HepG2 (cell line): ENCODE measurements around the gene IQCM. TPM values are rescaled to one million over a fixed set of nuclear protein-coding genes. Genes with fewer than 3 reads are reported as not detected.

Experiments used
- ATAC-seq: fragments of 200-7000 bp; cut with Tn5 transposase; 3 replicates; pipeline ENCODE4 v1.9.1; 2020; ENCODE audit warnings: mild to moderate bottlenecking, moderate library complexity
- BruUV-seq: library from RNA; stranded (reverse); fragments of 400-500 nt; replicated peaks from 2 replicates; lab custom pipeline; 2021; lab: Mats Ljungman, UMichigan
- CTCF ChIA-PET: fragments of 300-600 bp; formaldehyde crosslinking; extraction: SDS; loops from one replicate; lab custom pipeline; 2021; ENCODE audit warnings: low total read pairs, inconsistent platforms, low intra/inter-chr PET ratio; lab: Yijun Ruan, JAX
- POLR2A ChIA-PET: fragments of 350-600 bp; sonication (Branson Sonifier 250); formaldehyde crosslinking; loops from one replicate; lab custom pipeline; 2020; ENCODE audit warnings: antibody characterized with exemption, inconsistent platforms; lab: Yijun Ruan, JAX
- DNase-seq: peaks from one replicate; pipeline ENCODE4 v3.0.0-alpha.2; 2015; ENCODE audit warnings: low spot score
- FAIRE-seq: peaks from 3 replicates; lab custom pipeline; 2011; peaks lifted over from hg19 to GRCh38; lab: Jason Lieb, UNC
- H2AFZ ChIP-seq: one replicate; pipeline ENCODE4 v1.6.1; 2011; ENCODE audit warnings: low read length, inconsistent platforms
- H3K27ac ChIP-seq: fragments of 300-600 bp; 3 replicates; pipeline ENCODE4 v1.8.0; 2011; ENCODE audit warnings: mixed run types, mild to moderate bottlenecking, mixed read lengths, low read length, inconsistent platforms; ENCODE audit not compliant: insufficient read depth; ENCODE audit errors: extremely low read length
- H3K27me3 ChIP-seq, 2 experiments: fragments of 200-600 bp in 1 of 2; 2 replicates in 1 of 2; 3 replicates in 1 of 2; pipeline versions ENCODE4 v1.6.0 to v1.8.0; 2011; ENCODE audit warnings: low read length in 2 of 2, mild to moderate bottlenecking in 2 of 2, moderate library complexity in 2 of 2, inconsistent platforms in 1 of 2; ENCODE audit not compliant: insufficient read depth in 2 of 2, control insufficient read depth in 1 of 2
- H3K36me3 ChIP-seq, 2 experiments: fragments of 200-600 bp in 1 of 2; replicated peaks in 1 of 2; 2 replicates in 1 of 2; 3 replicates in 1 of 2; pipeline versions ENCODE4 v1.5.1 to v1.8.0; 2011; ENCODE audit warnings: low read length in 2 of 2, inconsistent platforms in 1 of 2; ENCODE audit not compliant: insufficient read depth in 2 of 2, control insufficient read depth in 1 of 2
- H3K4me1 ChIP-seq: 2 replicates; pipeline ENCODE4 v1.5.1; 2012; ENCODE audit warnings: low read length, inconsistent platforms; ENCODE audit not compliant: insufficient read depth
- H3K4me2 ChIP-seq: 2 replicates; pipeline ENCODE4 v1.6.0; 2011; ENCODE audit warnings: low read depth, low read length, inconsistent platforms
- H3K4me3 ChIP-seq, 3 experiments: fragments of 200-600 bp in 1 of 3; sonication (generic), shearing (Covaris generic) in 1 of 3; replicated peaks in 1 of 3; 2 replicates each; pipeline ENCODE4 v1.5.1; 2011 to 2016; ENCODE audit warnings: low read length in 3 of 3, inconsistent platforms in 2 of 3, low read depth in 2 of 3, mild to moderate bottlenecking in 2 of 3, control low read depth in 1 of 3, mixed read lengths in 1 of 3; ENCODE audit not compliant: insufficient read depth in 1 of 3
- H3K79me2 ChIP-seq: one replicate; pipeline ENCODE4 v1.6.1; 2011; ENCODE audit warnings: low read length, inconsistent platforms; ENCODE audit not compliant: insufficient read depth
- H3K9ac ChIP-seq: 2 replicates; pipeline ENCODE4 v1.6.0; 2011; ENCODE audit warnings: mild to moderate bottlenecking, low read depth, low read length, inconsistent platforms; ENCODE audit not compliant: insufficient read depth
- H3K9me3 ChIP-seq: 2 replicates; pipeline ENCODE4 v1.5.1; 2012; ENCODE audit warnings: mild to moderate bottlenecking, low read length
- H4K20me1 ChIP-seq: 2 replicates; pipeline ENCODE4 v1.6.0; 2011; ENCODE audit warnings: inconsistent platforms, mild to moderate bottlenecking, low read length, moderate library complexity; ENCODE audit not compliant: insufficient read depth
- ARNTL ChIP-seq: sonication (generic); formaldehyde crosslinking; IDR thresholded peaks from 2 replicates; pipeline ENCODE4 v1.4.0; 2020; ENCODE audit warnings: mild to moderate bottlenecking, missing genetic modification reagents
- BHLHE40 ChIP-seq: IDR thresholded peaks from 2 replicates; pipeline ENCODE4 v1.6.1; 2011; ENCODE audit warnings: low read length, improper control_type of control experiment
- FOXM1 ChIP-seq: sonication (generic); formaldehyde crosslinking; IDR thresholded peaks from 2 replicates; pipeline ENCODE4 v1.5.0; 2020; ENCODE audit warnings: missing genetic modification reagents
- KAT2B ChIP-seq: fragments of 150-350 bp; IDR thresholded peaks from 2 replicates; pipeline ENCODE4 v1.6.1; 2014; ENCODE audit warnings: low read depth, low read length, borderline replicate concordance
- NR1H2 ChIP-seq: sonication (generic); formaldehyde crosslinking; IDR thresholded peaks from 2 replicates; pipeline ENCODE4 v1.8.1; 2022; ENCODE audit warnings: low read depth, missing genetic modification reagents, borderline replicate concordance
- PREB ChIP-seq: sonication (generic); formaldehyde crosslinking; IDR thresholded peaks from 2 replicates; pipeline ENCODE4 v1.4.0; 2020; ENCODE audit warnings: missing genetic modification reagents
- REL ChIP-seq: sonication (generic); formaldehyde crosslinking; conservative IDR thresholded peaks from 2 replicates; pipeline ENCODE4 v1.8.0; 2022; ENCODE audit warnings: mild to moderate bottlenecking, missing genetic modification reagents, moderate library complexity
- SATB2 ChIP-seq: sonication (generic); formaldehyde crosslinking; IDR thresholded peaks from 2 replicates; pipeline ENCODE4 v1.5.0; 2020; ENCODE audit warnings: missing genetic modification reagents
- SNAPC2 ChIP-seq: sonication (generic); formaldehyde crosslinking; IDR thresholded peaks from 2 replicates; pipeline ENCODE4 v1.8.1; 2022; ENCODE audit warnings: mild to moderate bottlenecking, missing genetic modification reagents
- STAT5B ChIP-seq: sonication (generic); formaldehyde crosslinking; IDR thresholded peaks from 2 replicates; pipeline ENCODE4 v1.4.0; 2020; ENCODE audit warnings: missing genetic modification reagents
- XRCC5 ChIP-seq: fragments of 200-400 bp; formaldehyde crosslinking; optimal IDR thresholded peaks from 2 replicates; pipeline ENCODE3; 2017; ENCODE audit warnings: mild to moderate bottlenecking, low read length
- ZNF615 ChIP-seq: sonication (generic); formaldehyde crosslinking; IDR thresholded peaks from 2 replicates; pipeline ENCODE4 v1.5.0; 2020; ENCODE audit warnings: mild to moderate bottlenecking, missing genetic modification reagents, borderline replicate concordance
- ZNF691 ChIP-seq: sonication (generic); formaldehyde crosslinking; IDR thresholded peaks from 2 replicates; pipeline ENCODE4 v1.4.0; 2020; ENCODE audit warnings: missing genetic modification reagents, low read depth, mild to moderate bottlenecking, borderline replicate concordance
- ZNF790 ChIP-seq: sonication (generic); formaldehyde crosslinking; IDR thresholded peaks from 2 replicates; pipeline ENCODE4 v1.8.0; 2022; ENCODE audit warnings: missing genetic modification reagents, mild to moderate bottlenecking, borderline replicate concordance
- WGBS: methylation state at CpG from one replicate; pipeline ENCODE4 v1.1.6; 2017; ENCODE audit warnings: low lambda C conversion rate; 5-methylcytosine and 5-hydroxymethylcytosine counted together
- in situ Hi-C: cut with HindIII; loops from 2 replicates; pipeline ENCODE4 v1.10.0; 2017; ENCODE audit warnings: low pct_unique_long_range_greater_than_20kb; ENCODE audit not compliant: extremely low pct_ligation_motif_present
- intact Hi-C: fragments of 100-400 bp; cut with micrococcal nuclease; formaldehyde crosslinking; loops from one replicate; pipeline ENCODE4 v1.10.0; 2022; ENCODE audit not compliant: unreplicated experiment
- polyA plus RNA-seq, 8 experiments: library from polyadenylated mRNA; depleted of rRNA in 3 of 8; stranded (reverse) in 7 of 8; unstranded in 1 of 8; fragments of >200 nt; fragmentation: Illumina TruSeq in 4 of 8; extraction: Trizol in 4 of 8; gene quantifications; 2 replicates each; pipeline versions ENCODE4 v1.2.1 to v1.2.3, GENCODE V29; 2011 to 2016; ENCODE audit warnings: low read depth in 4 of 8, missing spikeins in 1 of 8, mixed read lengths in 1 of 8; ENCODE audit not compliant: insufficient read depth in 1 of 8
- total RNA-seq, 5 experiments: library from RNA; depleted of rRNA; stranded (reverse); fragments of >200 nt; fragmentation: Illumina TruSeq; extraction: Trizol; gene quantifications; 2 replicates each; pipeline ENCODE4 v1.2.3, GENCODE V29; 2016; ENCODE audit warnings: low read depth in 1 of 5

Gene IQCM
- total and polyA plus RNA-seq, 2 of the 13 experiments (the other 11 are each of a cell fraction or from before 2014, with no cell fraction given) = not detected

GRCh38 chr4:149534779-149535178 lies 280.9 kb downstream of the IQCM start (continued):
- TF ChIP-seq BHLHE40 (no peak), KAT2B (no peak), XRCC5 (no peak), ZNF790 (no peak), PREB (no peak), STAT5B (CRISPR knock-in tag) (no peak), ZNF691 (CRISPR knock-in tag) (no peak), FOXM1 (CRISPR knock-in tag) (no peak), ARNTL (CRISPR knock-in tag) (no peak), SNAPC2 (no peak), REL (CRISPR knock-in tag) (no peak)

- Histone ChIP-seq H3K4me3 (no peak overlapping the region), H3K27ac (no peak overlapping the region), H3K9ac (no peak overlapping the region), H3K4me1 (no peaks in the 10 kb centered on the region), H3K4me2 (no peak overlapping the region), H3K9me3 (peaks cover 62% of the 10 kb centered on the region), H4K20me1 (no peaks in the 10 kb centered on the region), H2AFZ (no peak overlapping the region), H3K79me2 (no peaks in the 10 kb centered on the region), H3K36me3 (no peaks in the 10 kb centered on the region), H3K27me3 (no peaks in the 10 kb centered on the region)
- no peak for DNase-seq
- TF ChIP-seq SATB2 (CRISPR knock-in tag) = no peak
- TF ChIP-seq NR1H2 (CRISPR knock-in tag) = no peak
- TF ChIP-seq ZNF615 (CRISPR knock-in tag) = no peak
- FAIRE-seq = no peak
- intact Hi-C loops = no loop called here
- POLR2A ChIA-PET = no interaction called here
- no peak for ATAC-seq
- WGBS = 1% methylated on average over 3 of the region's 3 CpGs
- CTCF ChIA-PET = no interaction called here
- BruUV-seq = no TSS peak
- in situ Hi-C loops = no loop called here
Measured at GRCh38 chr4:149531861-149532260, 283.8 kb downstream of the IQCM start.
